ENCODE data around the gene TMEM9.

The TMEM9 gene

DNA sequence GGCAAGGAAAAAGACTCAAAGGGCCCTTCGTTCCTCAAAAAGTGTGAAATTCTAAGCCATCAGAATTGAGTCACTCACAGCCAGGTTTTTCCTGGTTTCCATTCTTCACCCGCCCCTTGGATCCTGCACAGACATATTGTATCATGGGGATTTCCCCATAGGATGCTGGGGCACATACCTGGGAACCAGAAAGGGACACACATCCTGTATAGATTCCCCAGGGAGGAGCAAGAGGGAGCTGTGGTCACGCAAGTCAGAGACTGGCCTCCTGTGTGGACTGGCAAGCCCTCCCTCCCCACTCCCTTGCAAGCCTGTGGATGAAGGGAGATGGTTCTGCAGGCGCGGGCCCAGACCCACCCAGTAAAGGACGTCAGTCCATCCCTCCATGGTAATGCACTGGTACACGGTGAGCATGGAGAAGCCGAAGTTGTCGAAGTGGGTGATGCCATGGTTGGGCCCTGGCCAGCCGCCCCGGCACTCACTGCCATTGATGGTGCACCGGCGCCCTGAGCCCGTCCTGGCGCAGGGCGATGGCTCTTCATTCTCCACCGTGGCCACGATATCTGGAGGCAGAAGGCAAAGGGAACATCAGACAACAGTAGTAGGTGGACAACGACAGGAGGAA lies 65.3 kb downstream of the TMEM9 start:
- H3K4me2 ChIP-seq: no peak overlapping the region
- H4K20me1 ChIP-seq (ENCODE audit: insufficient read depth): no peaks in the 10 kb centered on the region
- no peaks in the 10 kb centered on the region for H3K79me2 ChIP-seq (ENCODE audit: insufficient read depth, low read depth)
- H2AFZ ChIP-seq (ENCODE audit: low read depth): no peak overlapping the region
- H3K36me3 ChIP-seq (ENCODE audit: insufficient read depth): no peaks in the 10 kb centered on the region
- no peak overlapping the region for H3K27ac ChIP-seq
- H3K4me3 ChIP-seq (IDR thresholded peaks at IDR 0.05; ENCODE audit: insufficient read depth, low read depth, low read length): no peak overlapping the region
- no peak for TF ChIP-seq CTCF (conservative IDR thresholded peaks at IDR 0.05; ENCODE audit: low read depth, low read length)
- no peaks in the 10 kb centered on the region for H3K27me3 ChIP-seq (ENCODE audit: insufficient read depth, low read depth)
- H3K4me1 ChIP-seq (ENCODE audit: low read depth, poor library complexity, severe bottlenecking): no peaks in the 10 kb centered on the region
- H3K9ac ChIP-seq: no peak overlapping the region

DNA sequence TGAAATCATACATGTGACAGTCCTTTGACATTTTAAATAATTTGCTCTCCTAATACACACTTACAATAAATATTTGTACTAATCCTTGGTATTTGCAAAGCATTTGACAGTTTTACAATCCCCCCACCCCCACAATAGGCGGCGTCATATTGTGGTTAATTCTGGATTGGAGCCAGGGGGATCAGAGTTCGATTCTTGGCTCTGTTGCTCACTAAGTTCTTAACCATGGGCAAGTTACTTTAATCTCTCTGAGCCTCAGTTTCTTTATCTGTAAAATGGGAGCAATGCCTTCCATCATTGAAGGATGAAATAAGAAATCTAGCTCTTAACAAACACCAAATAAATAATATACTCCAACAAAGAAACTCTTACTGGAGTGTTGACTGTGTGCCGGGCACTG lies 65.9 kb downstream of the TMEM9 start:
- Histone ChIP-seq H3K4me2 (no peak overlapping the region), H3K79me2 (ENCODE audit: insufficient read depth, low read depth) (no peaks in the 10 kb centered on the region), H4K20me1 (ENCODE audit: insufficient read depth) (no peaks in the 10 kb centered on the region), H3K27ac (no peak overlapping the region), H2AFZ (ENCODE audit: low read depth) (no peak overlapping the region), H3K9ac (no peak overlapping the region), H3K36me3 (ENCODE audit: insufficient read depth) (no peaks in the 10 kb centered on the region), H3K4me3 (IDR thresholded peaks at IDR 0.05; ENCODE audit: insufficient read depth, low read depth, low read length) (no peak overlapping the region), H3K27me3 (ENCODE audit: insufficient read depth, low read depth) (no peaks in the 10 kb centered on the region), H3K4me1 (ENCODE audit: low read depth, poor library complexity, severe bottlenecking) (no peaks in the 10 kb centered on the region)
- TF ChIP-seq CTCF (conservative IDR thresholded peaks at IDR 0.05; ENCODE audit: low read depth, low read length): no peak

- peak; percentile 68 for TF ChIP-seq CTCF (conservative IDR thresholded peaks at IDR 0.05; ENCODE audit: low read depth, low read length)
- Histone ChIP-seq H3K4me3 (IDR thresholded peaks at IDR 0.05; ENCODE audit: insufficient read depth, low read depth, low read length) (no peak overlapping the region), H3K27ac (no peak overlapping the region), H3K4me2 (no peak overlapping the region), H3K36me3 (ENCODE audit: insufficient read depth) (no peaks in the 10 kb centered on the region), H2AFZ (ENCODE audit: low read depth) (no peak overlapping the region), H3K27me3 (ENCODE audit: insufficient read depth, low read depth) (no peaks in the 10 kb centered on the region), H4K20me1 (ENCODE audit: insufficient read depth) (no peaks in the 10 kb centered on the region), H3K4me1 (ENCODE audit: low read depth, poor library complexity, severe bottlenecking) (no peaks in the 10 kb centered on the region), H3K79me2 (ENCODE audit: insufficient read depth, low read depth) (no peaks in the 10 kb centered on the region), H3K9ac (no peak overlapping the region)
These were observed 68.2 kb downstream of the TMEM9 start for GRCh38 chr1:201085902-201086735.

All from KMS-11 (cell line).